IPS-NIHi7 (cell line): ENCODE measurements around the gene ATP5PO.
A peak's percentile ranks its signal among the peaks of the same experiment; 100 is the strongest.
"Not testable (repeated sequence)": the region's sequence is repeated elsewhere in the genome, so short reads cannot be mapped to it uniquely, and the experiment has no call there.

ENCODE experiments used
- DNase-seq: peaks from one replicate; pipeline ENCODE4 v3.0.0; 2012; ENCODE audit warnings: mixed read lengths; ENCODE audit errors: extremely low spot score

ATP5PO gene

DNA sequence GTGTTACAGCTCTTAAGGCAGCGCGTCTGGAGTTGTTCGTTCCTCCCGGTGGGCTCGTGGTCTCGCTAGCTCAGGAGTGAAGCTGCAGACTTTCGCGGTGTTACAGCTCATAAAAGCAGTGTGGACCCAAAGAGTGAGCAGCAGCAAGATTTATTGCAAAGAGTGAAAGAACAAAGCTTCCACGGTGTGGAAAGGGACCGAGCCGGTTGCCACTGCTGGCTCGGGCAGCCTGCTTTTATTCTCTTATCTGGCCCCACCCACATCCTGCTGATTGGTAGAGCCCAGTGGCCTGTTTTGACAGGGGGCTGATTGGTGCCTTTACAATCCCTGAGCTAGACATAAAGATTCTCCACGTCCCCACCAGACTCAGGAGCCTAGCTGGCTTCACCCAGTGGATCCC lies 47.7 kb downstream of the ATP5PO start:
- not testable (repeated sequence) for DNase-seq

DNA sequence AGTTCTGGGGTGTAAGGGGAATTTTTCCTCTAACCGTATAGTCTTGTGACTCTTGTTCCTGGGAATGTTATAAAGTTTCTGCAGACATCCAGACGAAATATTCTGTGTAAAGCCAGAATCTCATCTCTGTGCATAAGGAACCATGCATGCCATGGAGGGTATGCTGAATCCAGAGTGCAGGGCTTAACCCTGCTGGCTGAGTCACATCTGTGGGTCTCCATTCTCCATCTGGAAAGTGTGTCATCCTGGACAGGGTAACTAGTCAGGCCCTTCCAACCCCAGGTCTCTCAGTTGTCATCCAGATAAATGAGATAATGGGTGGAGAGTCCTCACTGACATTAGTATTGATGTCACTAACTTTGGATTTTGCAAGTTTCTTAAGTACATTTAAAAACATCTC lies 48.8 kb downstream of the ATP5PO start:
- no peak for DNase-seq

DNA sequence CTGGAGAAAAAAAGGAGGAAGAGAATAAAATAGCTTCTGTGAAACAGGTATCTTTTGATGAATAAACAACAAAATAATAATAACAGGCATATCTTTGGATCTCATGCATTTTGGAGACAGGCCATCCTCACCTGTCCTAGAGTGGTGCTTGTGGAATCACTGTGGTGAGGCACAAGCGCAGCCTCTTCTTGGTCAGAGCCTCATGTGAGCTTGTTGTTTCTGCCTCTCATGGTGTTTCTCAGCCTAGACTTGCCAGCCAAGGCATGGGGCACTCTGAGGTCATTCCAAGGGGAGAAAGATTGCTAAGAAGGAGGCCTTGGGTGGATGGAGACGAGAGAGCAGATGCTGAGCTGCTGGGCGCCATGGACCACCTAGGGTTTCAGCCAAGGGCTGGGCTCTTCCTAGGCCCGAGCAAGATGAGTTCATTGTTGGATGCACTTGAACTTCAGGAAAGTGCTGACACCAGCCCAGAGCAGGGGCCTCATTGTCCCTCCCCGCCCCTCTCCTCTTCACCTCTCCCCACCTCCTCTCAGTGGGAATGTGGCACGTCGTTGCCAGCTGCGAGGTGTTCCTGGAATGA lies 49.5 kb downstream of the ATP5PO start:
- DNase-seq: no peak

DNA sequence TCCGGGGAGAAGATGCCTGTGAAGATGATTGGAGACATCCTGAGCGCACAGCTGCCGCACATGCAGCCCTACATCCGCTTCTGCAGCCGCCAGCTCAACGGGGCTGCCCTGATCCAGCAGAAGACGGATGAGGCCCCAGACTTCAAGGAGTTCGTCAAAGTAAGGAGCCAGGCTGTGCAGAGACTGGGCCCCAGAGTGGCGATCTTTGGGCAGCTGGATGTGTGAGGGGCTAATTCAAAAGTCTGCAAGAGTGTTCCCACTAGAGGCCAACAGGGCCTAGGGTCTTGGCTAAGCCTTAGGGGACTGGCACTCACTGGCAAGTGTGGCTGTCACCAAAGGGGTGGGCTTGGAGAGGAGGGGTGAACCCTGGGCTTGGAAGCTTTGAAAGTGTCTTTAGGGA lies 50.4 kb downstream of the ATP5PO start:
- no peak for DNase-seq

DNA sequence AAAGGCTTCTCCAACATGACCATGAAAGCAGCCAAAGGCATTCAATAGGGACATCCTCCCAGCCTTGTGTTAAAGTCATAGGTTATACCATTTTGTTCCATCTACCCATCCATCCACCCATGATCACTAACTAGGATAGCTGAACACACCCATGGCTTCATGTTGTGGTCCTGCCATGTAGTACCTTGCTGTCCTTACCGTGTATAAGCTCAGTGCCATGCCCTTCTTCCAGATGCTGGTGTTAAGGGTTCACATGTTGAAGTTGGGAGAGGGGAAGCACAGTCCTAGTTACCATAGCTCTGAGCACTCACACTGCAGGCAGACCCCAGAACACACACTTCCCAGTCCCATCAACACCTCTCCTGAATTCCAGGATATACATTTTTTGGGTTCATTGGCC lies 51.5 kb downstream of the ATP5PO start:
- DNase-seq: no peak

DNA sequence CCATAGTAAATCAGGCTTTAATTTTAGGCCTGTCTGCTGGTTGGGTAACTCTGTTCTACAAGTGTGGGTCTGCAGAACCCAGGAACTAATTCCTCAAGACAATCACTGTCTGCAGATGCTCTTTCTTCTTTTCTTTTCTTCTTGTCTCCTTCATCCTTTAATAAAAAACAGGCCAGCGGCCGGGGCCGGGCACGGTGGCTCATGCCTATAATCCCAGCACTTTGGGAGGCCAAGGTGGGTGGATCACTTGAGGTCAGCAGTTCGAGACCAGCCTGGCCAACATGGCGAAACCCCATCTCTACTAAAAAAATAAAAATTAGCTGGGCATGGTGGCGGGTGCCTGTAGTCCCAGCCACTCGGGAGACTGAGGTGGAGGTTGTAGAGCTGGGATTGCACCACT lies 52.4 kb downstream of the ATP5PO start:
- not testable (repeated sequence) for DNase-seq

DNA sequence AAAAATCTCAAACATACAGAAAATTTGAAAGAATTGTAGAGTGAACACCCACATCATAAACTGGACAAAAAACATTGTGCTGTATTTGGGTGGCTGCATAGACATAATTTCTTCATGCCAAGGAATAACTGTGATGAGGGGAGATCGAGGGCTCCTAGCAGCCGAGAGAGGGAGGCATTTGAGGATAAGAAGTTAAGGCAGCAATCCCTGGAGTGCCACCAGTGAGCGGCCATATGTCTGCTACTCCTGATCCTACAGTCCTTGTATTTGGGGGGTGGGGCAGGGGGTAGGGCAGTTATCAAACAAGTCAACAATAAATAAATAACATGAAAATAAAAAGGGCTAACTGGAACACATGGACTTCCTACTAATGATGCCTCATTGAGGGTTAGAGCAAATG lies 54.5 kb downstream of the ATP5PO start:
- DNase-seq: no peak

DNA sequence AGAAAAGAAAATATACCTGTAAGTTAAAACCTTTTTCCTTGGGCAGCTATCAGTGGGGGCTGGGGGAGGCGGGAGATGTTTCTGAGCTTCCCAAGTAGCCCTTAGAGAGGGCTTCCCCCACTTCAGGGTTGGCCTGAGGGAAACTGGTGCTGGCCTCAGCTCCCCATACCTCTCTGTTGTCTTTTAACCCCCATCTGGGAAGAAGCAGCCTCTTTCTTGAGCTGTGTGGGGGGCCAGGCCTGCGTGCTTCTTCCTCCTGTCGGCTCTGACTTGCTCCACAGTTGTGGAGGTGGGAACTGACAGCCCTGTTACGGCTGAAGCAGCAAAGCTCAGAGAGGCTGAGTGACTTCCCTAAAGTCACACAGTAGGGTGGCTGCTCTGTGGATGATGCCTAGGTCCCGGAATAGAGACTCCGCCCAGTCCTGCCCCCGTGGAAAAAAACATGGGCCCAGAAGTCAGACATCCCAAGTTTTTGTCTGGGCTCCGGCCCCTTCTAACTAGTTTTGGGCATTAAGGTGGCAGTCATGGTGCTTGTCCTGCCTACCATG lies 55.2 kb downstream of the ATP5PO start:
- DNase-seq: no peak

DNA sequence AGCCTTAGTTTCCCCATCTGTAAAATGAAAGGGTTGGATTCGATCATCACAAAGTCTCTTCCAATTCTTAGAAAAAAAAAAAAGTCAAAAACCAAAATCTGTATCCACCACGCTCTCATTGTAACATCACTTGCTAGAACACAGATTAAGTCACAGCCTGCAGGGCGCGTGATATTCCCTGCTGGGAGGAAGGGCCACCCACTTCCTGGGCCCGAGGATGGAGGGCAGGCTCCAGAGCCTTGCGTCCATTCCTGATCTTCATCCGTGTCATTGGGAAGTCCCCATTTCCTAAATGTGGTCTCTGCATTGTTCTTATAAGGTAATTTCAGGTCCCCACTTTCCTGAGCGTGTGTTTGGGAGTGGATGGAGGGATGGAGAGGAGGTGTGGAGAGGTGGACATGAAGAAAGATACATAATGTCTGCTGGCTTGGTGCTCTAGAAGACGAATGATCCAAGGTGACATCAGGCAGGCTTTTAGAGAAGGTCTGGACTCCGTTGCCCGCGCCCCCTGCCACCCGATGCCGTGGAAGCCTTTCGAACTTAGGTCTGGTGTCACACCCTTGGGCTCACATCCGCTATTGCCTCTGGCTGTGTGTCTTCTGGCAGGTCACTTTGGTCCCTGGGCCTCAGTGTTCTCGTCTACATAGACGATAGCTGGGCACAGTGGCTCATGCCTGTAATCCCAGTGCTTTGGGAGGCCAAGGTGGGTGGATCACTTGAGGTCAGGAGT lies 56.1 kb downstream of the ATP5PO start:
- DNase-seq: no peak

DNA sequence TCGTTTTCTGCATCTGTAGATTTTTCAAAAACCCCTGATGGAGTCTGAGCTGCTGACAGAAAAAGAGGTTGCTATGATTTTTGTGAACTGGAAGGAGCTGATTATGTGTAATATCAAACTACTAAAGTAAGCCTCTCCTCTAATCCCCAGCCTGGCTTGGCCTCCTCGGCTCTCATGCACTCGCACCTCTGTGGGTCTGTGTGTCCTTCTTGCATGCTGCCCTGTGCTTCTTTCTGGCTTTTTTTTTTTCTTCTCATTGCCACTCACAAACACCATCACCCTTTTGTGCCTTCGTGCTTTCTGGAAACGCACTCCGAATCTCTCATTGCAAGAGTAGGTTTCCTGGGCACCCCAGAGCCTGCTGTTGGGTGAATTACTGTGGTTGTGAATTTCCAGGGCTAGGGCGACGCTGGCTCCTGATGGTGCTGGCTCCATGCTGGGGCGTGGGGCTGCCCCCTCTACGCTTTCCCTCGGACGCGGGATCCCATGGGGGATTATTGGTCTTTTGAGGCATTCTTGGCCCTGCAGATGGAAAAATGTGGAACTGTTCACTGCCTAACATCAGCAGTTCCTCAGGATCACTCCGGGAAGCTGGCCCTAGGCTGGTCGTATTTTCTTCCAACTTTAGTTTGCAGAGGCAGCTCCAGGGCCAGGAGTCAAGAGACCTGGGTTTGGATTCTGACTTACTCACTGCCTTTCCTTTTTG lies 56.8 kb downstream of the ATP5PO start:
- DNase-seq: no peak

DNA sequence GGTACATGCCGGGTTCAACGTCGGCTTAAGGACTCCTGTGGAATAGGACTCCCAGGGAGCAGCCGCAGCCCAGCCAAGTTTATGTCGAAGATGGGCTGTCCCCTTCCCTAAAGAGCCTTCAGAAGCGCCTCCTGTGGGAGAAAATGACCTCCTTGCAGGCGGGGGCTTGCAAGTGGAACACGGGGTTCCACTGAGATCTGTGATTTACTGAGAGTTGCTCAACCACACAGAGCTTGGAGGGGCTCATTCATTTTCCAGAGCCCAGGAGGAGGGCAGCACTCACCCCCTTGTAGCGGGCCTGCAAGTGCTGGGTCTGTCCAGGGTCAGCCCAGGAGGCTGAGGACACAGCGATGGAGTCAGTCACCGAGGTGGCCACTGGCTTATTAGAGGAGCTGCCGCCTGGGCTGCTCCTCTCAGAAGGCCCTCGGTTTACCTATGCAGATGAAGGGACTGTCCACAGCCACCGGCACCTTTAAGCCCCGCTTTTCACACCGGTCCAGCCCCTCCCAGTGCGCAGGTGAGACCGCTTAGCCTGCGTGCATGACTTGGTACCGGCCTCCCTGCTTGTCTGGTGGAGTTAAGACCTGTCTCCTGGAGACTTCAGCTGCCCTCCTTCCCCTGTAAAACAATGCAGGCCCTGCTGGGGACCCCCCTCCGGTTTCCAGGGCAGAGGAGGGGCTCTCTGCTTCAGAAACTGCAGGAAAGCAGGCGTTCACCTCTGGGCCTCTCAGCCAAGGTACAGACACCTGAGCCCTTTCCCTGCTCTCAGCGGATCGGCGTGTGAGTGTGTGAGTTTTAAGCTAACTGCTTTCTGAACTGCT lies 57.5 kb downstream of the ATP5PO start:
- DNase-seq: peak; percentile 73

DNA sequence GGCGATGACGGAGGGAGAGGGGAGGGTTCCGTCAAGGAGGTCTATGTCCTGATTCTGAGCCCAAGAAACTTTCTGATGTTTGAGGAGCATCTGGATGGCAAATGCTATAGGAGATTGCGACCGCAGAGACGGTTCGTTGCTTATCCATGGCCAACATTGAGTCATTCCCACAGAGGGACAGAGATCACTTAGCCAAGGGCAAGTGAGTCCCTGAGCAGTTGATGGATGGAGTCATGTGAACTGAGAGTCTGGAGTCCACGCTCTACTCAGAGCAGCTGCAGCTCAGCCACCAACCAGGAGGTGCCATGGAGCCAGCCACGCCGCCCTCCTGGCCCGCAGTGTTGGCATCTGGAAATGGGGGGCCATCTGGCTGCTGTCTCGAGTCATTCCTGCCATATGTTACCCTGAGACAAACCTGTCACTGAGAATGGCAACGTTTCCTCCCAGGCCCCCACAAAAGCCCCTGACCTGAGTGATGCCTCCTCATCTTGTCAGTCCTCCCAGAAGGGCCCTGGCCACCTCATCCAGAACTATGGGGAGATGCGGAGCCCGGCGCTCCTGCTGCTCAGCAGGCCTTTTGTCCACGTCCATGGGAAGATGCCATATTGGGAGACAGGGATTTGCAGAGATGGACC lies 58.6 kb downstream of the ATP5PO start:
- no peak for DNase-seq

DNA sequence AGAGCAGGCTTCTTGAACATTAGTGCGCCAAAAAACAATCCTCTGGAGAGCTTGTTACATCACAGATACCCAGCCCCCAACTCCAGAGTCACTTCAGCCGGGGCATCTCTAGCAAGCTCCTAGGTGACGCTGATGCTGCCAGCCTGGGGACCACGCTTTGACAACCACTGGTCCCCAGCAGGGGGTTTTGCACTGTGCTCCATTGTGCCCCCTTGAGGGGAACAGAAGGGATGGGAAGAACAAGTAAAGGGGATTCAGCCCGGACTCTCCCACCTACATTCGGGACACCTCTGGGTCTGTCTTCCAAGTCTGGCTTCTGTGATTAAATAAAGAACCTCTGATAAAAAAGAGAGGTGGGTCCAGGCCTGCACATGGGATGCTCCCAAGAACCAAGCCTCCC lies 60.4 kb downstream of the ATP5PO start:
- no peak for DNase-seq

DNA sequence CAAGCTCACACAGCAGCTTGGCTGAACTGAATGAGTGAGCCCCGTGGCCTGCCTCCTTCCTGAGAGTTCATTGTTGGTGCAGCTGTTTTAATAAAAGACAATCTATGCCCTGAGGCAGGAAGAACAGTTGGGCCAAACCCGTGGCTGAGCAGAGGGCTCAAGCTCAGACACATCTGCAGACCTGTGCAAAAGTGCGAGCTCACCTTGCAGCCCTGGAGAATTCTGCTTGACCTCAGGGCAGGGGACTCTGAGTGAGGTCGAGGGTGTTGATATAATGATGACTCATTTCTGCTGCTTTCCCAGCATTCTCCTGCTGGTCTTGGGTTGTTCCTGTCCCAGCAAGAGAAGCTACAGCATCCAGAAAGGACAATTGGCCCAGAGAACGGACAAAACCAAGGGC lies 61.0 kb downstream of the ATP5PO start:
- no peak for DNase-seq
